Suprapubic skin (tissue), 4 donors: Measurements from ENCODE around the gene CEP135.

Experiments
- EP300 ChIP-seq: sonication (generic); formaldehyde crosslinking; IDR thresholded peaks from one replicate; pipeline ENCODE4 v1.6.1; 2017; ENCODE audit warnings: antibody characterized with exemption
- POLR2A ChIP-seq, 2 donors: fragments of 450-650 bp; IDR thresholded peaks; one replicate each; pipeline ENCODE4 v1.6.1; 2017; ENCODE audit warnings: antibody characterized with exemption in 2 of 2, mild to moderate bottlenecking in 2 of 2, moderate library complexity in 2 of 2
- POLR2AphosphoS5 ChIP-seq, 3 donors: sonication (generic); formaldehyde crosslinking; IDR thresholded peaks; one replicate each; pipeline ENCODE4 v1.6.1; 2017; ENCODE audit warnings: antibody characterized with exemption in 3 of 3
- TF ChIP-seq, protein P1 (sequence below), 2 donors: fragments of 200-600 bp in 1 of 2; fragments of 450-650 bp in 1 of 2; sonication (generic) in 1 of 2; IDR thresholded peaks; one replicate each; pipeline ENCODE4 v1.5.1; 2016 to 2019; ENCODE audit warnings: antibody characterized with exemption in 2 of 2, mild to moderate bottlenecking in 1 of 2, moderate library complexity in 1 of 2

DNA sequence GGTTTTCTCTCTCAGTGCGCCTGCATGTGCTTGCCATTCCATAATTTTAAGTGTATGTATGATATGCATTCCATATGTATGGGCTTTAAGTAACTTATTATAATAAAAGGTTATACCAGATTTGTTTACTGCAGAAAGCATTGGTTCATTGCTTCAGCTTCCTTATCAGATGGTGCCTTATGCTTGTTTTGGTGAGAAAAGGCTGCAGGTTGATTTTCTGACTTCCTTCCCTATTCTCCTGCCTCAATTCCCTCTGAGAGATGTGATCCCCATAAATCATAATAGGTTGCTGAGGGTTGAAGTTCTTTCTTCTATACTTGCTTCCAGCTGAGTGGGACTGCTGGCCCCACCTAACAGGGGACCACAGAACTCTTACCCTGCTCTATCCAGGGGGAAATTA is 10.3 kb upstream of the CEP135 start:
- TF ChIP-seq EP300 = no peak
- no peak for TF ChIP-seq POLR2AphosphoS5 (IDR thresholded peaks at IDR 0.05)
- TF ChIP-seq, protein P1, sequence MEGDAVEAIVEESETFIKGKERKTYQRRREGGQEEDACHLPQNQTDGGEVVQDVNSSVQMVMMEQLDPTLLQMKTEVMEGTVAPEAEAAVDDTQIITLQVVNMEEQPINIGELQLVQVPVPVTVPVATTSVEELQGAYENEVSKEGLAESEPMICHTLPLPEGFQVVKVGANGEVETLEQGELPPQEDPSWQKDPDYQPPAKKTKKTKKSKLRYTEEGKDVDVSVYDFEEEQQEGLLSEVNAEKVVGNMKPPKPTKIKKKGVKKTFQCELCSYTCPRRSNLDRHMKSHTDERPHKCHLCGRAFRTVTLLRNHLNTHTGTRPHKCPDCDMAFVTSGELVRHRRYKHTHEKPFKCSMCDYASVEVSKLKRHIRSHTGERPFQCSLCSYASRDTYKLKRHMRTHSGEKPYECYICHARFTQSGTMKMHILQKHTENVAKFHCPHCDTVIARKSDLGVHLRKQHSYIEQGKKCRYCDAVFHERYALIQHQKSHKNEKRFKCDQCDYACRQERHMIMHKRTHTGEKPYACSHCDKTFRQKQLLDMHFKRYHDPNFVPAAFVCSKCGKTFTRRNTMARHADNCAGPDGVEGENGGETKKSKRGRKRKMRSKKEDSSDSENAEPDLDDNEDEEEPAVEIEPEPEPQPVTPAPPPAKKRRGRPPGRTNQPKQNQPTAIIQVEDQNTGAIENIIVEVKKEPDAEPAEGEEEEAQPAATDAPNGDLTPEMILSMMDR (IDR thresholded peaks at IDR 0.05) = no peak
- TF ChIP-seq POLR2A (IDR thresholded peaks at IDR 0.05) = no peak
